GM12865 (cell line): ENCODE measurements around the gene TAF1A.

ENCODE experiments used
- DNase-seq: peaks from one replicate; pipeline ENCODE4 v3.0.0; 2010; ENCODE audit warnings: low read depth
- H3K4me3 ChIP-seq: 2 replicates; pipeline ENCODE4 v1.5.1; 2011; ENCODE audit warnings: mild to moderate bottlenecking, low read depth, low read length, control low read depth
- TF ChIP-seq, protein P1 (sequence below): IDR thresholded peaks from 2 replicates; pipeline ENCODE4 v1.5.1; 2011; ENCODE audit warnings: low read length, control low read depth, low read depth, inconsistent platforms; ENCODE audit not compliant: insufficient read depth; ENCODE audit errors: missing control alignments

Gene TAF1A

DNA sequence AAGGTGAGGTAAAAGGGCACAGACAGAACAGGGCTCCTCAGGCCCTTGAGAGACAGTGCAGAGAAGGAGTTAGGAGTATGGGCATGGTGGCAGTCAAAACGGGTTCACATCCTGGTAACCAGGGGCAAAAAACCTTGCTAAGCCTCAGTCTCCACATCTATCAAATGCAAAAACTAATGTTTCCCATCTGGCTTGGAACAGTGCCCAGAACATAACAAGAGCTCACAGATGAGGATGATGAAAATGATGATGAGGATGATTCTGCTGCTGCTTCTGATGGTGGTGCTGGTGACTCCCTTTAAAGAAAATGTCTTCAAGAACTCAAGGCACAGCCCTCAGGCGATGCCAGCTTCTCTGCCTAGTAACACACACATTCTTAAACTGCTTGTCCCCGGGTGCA is 65.9 kb downstream of the TAF1A start:
- H3K4me3 ChIP-seq = no peak overlapping the region
- no peak for DNase-seq
- TF ChIP-seq, protein P1, sequence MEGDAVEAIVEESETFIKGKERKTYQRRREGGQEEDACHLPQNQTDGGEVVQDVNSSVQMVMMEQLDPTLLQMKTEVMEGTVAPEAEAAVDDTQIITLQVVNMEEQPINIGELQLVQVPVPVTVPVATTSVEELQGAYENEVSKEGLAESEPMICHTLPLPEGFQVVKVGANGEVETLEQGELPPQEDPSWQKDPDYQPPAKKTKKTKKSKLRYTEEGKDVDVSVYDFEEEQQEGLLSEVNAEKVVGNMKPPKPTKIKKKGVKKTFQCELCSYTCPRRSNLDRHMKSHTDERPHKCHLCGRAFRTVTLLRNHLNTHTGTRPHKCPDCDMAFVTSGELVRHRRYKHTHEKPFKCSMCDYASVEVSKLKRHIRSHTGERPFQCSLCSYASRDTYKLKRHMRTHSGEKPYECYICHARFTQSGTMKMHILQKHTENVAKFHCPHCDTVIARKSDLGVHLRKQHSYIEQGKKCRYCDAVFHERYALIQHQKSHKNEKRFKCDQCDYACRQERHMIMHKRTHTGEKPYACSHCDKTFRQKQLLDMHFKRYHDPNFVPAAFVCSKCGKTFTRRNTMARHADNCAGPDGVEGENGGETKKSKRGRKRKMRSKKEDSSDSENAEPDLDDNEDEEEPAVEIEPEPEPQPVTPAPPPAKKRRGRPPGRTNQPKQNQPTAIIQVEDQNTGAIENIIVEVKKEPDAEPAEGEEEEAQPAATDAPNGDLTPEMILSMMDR = no peak

DNA sequence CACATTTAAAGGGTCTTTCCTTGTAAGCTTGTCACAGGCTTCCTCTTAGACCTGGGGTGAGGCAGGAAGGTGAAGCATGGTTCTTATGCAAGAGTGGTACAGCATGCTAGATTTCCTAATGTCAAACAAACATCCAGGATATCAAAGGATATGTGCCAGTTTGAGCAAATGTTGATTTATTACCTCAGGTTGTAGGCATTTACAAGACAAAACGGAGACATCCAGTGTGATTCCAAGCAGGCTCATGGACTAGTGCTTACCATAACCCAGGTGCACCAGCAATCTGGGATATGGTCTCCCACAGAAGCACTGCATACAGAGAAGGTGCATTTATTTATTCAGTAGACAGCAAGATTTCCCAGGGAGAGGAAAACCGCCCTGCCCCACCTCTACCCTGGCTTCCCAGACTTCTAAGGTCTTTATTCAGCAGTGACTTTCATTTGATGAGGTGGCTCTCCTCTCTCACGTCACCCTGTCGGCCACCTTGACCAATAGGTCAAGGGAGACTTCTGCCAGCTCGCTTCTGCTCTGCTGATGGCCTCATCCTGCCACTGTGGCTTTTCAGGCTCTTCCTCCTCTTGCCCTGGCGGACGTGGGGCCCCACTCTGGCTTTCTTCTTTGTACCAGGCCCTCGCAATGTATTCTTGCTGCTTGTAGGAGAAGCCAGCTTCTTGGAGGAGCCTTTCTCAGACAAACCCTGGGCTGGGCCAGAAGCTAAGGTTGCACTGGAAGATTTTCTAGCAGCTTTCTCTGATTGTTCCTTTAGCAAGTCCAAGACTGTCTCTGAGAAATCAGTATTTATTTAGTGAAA is 67.4 kb downstream of the TAF1A start:
- no peak for DNase-seq
- H3K4me3 ChIP-seq = no peak overlapping the region
- TF ChIP-seq, protein P1 = no peak

DNA sequence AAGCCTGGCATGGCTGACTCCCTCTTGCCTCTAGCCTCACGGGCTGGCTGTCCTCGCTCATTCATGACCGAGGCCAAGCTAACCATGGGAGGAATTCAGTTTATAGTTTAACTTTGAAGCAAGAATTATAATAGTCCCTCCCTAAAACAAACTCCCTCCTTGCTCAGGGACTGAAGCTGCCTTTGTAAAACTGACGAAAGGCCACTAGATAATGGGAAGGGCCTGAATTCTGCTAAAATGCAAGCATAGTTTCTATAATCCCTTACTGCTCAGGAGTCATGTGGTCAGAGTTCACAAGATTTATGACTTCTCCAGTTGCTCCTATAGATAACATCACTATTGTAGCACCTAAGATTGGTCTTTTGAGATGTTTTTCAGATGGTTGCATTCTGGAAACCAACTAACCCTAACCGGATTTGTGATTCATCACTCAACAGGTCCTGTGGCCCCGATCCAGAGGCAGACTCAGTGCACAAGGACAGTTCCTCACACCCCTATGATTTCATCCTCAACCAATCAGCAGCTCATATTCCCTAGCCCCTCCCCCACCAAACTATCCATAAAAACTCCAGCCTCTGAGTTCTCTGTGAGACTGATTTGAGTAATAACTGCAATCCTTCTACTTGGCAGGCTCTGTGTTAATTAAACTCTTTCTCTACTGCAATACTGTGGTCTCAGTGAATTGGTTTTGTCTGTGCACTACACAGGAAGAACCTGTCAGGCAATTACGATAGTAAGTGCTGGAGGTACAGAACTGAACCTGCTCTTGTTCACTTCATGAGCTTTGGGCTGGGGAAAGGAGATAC is 68.2 kb downstream of the TAF1A start:
- no peak for DNase-seq
- H3K4me3 ChIP-seq = no peak overlapping the region
- TF ChIP-seq, protein P1 = no peak
